Bronchial epithelial cell (primary cell): ENCODE data around the gene ANXA8. TPM values are rescaled to one million over a fixed set of nuclear protein-coding genes. Genes with fewer than 3 reads are reported as not detected.

Experiments
- DNase-seq: peaks from one replicate; pipeline ENCODE4 v3.0.0-alpha.2; 2010; ENCODE audit warnings: low read depth
- FAIRE-seq: peaks from 2 replicates; lab custom pipeline; 2011; peaks lifted over from hg19 to GRCh38; lab: Jason Lieb, UNC
- H3K27me3 ChIP-seq: 2 replicates; pipeline ENCODE4 v1.5.1; 2011; ENCODE audit warnings: low read length; ENCODE audit not compliant: control insufficient read depth, insufficient read depth
- H3K36me3 ChIP-seq: 2 replicates; pipeline ENCODE4 v1.5.1; 2011; ENCODE audit warnings: low read length; ENCODE audit not compliant: control insufficient read depth, insufficient read depth
- H3K4me3 ChIP-seq: 2 replicates; pipeline ENCODE4 v1.5.1; 2011; ENCODE audit warnings: mild to moderate bottlenecking, low read depth, low read length, control low read depth
- total RNA-seq: library from RNA; depleted of rRNA; stranded (reverse); fragments of >200 nt; gene quantifications from 2 replicates; pipeline ENCODE4 v1.2.1, GENCODE V29; 2014
- TF ChIP-seq, protein P1 (sequence below): IDR thresholded peaks from 2 replicates; pipeline ENCODE4 v1.5.1; 2011; ENCODE audit warnings: mild to moderate bottlenecking, moderate library complexity, low read length, control low read depth, inconsistent platforms; ENCODE audit not compliant: insufficient read depth, severe bottlenecking

Gene ANXA8
- total RNA-seq, 1 donor from 2014 or later, result 176 TPM

DNA sequence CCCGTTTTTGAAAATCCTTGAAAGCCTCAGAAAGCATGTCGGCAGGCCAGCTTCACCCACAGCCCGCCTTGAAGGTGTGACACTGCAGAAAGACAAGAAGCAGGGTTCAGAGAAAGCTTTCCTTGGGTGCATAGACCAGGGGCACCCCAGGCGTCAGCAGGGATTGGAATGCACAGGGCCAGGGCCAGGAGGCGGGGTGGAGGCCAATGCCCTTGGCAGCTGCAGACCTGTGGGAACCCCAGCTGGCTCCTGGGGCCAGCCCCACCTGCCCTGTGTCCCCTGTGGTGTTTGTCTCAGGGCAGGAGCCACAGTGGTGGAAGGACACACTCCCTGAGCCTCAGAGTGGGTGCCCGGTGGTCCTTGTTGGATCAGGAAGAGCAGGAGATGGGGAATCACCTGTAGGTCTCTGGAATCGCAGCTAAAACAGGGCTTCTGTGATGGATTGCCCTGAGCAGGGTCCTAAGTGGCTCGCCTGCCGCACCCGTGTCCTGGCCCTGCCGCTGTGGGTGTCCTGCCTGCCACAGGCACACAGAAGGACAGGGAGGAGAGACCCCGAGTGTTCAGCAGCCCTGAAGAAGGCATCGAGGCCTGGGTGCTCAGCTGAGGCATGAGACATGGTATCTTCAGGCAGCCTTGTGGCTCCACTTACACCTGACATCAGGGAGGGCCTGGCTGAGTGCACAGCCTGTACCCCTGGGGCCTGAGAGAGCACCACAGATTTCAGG, 32.5 kb downstream of the ANXA8 start:
- DNase-seq (no peak), FAIRE-seq (no peak)
- no peak overlapping the region for H3K4me3 ChIP-seq
- TF ChIP-seq, protein P1, sequence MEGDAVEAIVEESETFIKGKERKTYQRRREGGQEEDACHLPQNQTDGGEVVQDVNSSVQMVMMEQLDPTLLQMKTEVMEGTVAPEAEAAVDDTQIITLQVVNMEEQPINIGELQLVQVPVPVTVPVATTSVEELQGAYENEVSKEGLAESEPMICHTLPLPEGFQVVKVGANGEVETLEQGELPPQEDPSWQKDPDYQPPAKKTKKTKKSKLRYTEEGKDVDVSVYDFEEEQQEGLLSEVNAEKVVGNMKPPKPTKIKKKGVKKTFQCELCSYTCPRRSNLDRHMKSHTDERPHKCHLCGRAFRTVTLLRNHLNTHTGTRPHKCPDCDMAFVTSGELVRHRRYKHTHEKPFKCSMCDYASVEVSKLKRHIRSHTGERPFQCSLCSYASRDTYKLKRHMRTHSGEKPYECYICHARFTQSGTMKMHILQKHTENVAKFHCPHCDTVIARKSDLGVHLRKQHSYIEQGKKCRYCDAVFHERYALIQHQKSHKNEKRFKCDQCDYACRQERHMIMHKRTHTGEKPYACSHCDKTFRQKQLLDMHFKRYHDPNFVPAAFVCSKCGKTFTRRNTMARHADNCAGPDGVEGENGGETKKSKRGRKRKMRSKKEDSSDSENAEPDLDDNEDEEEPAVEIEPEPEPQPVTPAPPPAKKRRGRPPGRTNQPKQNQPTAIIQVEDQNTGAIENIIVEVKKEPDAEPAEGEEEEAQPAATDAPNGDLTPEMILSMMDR, result no peak
- no peaks in the 10 kb centered on the region for H3K36me3 ChIP-seq
- H3K27me3 ChIP-seq, result peaks cover 2% of the 10 kb centered on the region

DNA sequence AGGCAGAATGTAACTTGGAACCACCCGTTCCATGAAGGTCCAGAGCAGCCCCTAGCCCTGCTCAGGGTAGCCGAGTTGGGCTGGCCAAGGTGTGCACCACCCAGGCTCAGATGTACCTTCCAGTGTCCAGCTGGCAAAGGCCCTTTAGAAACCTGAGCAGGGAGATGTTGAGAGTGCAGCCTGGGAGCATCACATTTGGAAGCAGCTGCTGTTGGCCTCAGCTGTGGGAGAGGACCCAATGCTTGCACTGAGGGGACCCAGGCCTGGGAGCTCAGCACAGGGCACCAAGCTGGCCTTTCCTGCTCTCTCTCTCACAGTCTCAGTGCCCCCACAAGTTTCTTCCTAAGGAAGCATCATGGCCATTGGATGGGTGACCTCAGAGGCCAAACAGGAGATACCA, 33.5 kb downstream of the ANXA8 start:
- DNase-seq, result no peak
- Histone ChIP-seq H3K4me3 (no peak overlapping the region), H3K36me3 (no peaks in the 10 kb centered on the region), H3K27me3 (peaks cover 2% of the 10 kb centered on the region)
- no peak for FAIRE-seq
- TF ChIP-seq, protein P1, result no peak

DNA sequence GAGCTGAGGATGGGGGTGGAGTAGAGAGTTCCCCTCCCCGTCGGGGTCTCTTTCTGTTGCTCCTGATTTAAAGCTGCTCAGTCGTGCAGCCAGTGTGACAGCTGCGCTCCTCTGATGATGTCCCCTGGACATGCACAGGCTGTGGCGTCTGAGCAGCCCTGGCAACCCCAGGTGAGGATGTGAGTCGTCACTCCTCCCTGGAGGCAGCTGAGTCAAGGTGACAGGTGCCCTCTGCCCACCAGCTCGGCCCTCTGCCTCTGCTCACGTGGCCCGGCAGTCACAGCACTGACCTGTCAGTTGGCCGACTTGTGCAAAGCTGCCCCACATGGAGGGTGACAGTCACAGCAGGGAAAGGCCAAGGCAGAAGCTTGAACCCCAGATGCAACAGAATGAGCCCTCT, 33.9 kb downstream of the ANXA8 start:
- Histone ChIP-seq H3K36me3 (no peaks in the 10 kb centered on the region), H3K4me3 (no peak overlapping the region), H3K27me3 (peaks cover 2% of the 10 kb centered on the region)
- FAIRE-seq (no peak), DNase-seq (no peak)
- TF ChIP-seq, protein P1, result no peak

DNA sequence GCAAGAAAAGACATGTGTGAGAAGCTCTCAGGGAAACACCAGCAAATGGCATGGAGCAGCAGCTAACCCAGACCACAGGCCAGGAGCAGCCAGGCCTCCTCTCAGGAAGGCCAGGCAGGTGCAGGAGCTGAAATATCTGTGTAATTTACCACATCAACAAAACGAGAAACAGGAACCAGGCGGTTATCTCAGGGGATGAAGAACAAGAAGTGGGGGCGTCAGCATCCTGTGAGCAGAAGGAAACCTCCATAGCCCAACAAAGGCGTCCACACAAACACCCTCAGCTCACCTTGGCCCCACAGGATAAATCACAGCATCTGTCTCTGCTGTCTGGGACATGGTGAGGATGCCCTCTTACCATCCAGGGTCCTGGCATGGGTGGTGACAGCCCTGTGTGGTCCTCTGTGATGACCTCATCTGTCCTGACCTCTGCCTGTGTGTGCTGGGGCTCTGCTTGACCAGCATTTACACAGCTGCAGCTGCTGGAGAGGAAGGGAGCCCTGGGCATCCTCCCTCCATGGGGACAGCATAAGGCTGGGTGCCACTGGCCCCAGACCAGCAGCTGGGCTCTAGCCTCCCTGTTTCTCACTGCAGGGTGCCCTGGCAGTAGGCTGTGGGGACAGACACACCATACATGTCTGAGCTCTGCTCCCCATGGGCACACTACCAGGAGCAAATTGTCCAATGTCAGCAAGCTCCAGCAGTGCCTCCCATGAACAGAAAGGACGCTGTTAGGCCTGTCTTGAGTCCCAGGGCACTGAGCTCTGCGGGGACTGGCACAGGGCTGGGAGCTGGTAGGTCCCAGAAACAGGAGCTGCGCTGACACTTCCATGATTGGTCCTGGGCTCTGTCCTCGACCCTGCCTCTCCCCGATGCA, 34.6 kb downstream of the ANXA8 start:
- DNase-seq (no peak), FAIRE-seq (no peak)
- TF ChIP-seq, protein P1, result no peak
- Histone ChIP-seq H3K4me3 (no peak overlapping the region), H3K36me3 (no peaks in the 10 kb centered on the region), H3K27me3 (peaks cover 2% of the 10 kb centered on the region)

DNA sequence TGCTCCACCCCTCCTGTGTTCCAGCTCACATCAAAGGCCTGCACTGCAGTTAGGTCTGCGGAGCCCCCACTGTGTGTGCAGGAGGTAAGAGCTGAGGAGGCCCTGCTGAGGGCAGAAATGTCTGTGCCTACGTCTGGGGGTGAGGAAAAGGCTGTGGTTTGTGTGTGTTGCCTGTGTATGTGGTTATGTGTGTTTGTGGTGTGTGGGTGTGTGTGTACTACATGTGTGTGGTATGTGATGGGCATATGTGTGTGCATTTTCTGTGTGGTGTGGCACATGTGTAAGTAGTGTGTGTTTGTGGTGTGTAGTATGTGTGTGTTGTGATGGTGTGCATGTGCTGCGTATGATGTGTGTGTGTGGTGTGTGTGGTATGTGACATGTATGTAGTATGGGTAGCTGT, 36.2 kb downstream of the ANXA8 start:
- TF ChIP-seq, protein P1, result no peak
- FAIRE-seq (no peak), DNase-seq (no peak)
- no peaks in the 10 kb centered on the region for H3K36me3 ChIP-seq
- no peak overlapping the region for H3K4me3 ChIP-seq
- H3K27me3 ChIP-seq, result no peaks in the 10 kb centered on the region
